Activated T-cell treated with anti-CD3 and anti-CD28 coated beads, Interleukin-2, amount 50 U/mL, for 4 hours (primary cell): ENCODE results near the gene AP5B1. TPM values are rescaled to one million over a fixed set of nuclear protein-coding genes. Genes with fewer than 3 reads are reported as not detected.
"Not testable (repeated sequence)": the region's sequence is repeated elsewhere in the genome, so short reads cannot be mapped to it uniquely, and the experiment has no call there.

ENCODE experiments used
- ATAC-seq, 2 donors: fragments of 200-7000 bp; cut with Tn5 transposase; one replicate each; pipeline ENCODE4 v1.10.0; 2021
- DNase-seq: peaks from one replicate; pipeline ENCODE4 v3.0.0-alpha.2; 2020
- H3K27me3 Mint-ChIP-seq: one replicate; pipeline ENCODE4 v1.8.0; 2021; ENCODE audit warnings: low read depth, mixed read lengths
- H3K36me3 Mint-ChIP-seq: one replicate; pipeline ENCODE4 v1.8.0; 2022; ENCODE audit warnings: mixed read lengths; ENCODE audit not compliant: insufficient read depth
- H3K4me1 Mint-ChIP-seq: one replicate; pipeline ENCODE4 v1.8.0; 2021; ENCODE audit warnings: low read depth, mixed read lengths
- H3K4me3 Mint-ChIP-seq: one replicate; pipeline ENCODE4 v1.8.0; 2021; ENCODE audit warnings: mild to moderate bottlenecking, moderate library complexity, mixed read lengths
- H3K9me3 Mint-ChIP-seq: one replicate; pipeline ENCODE4 v1.8.0; 2021; ENCODE audit warnings: mixed read lengths
- total RNA-seq, 3 donors: library from RNA; stranded (reverse); gene quantifications; one replicate each; pipeline ENCODE4 v1.2.1, GENCODE V29; 2021

AP5B1 gene
- total RNA-seq, 3 donors from 2014 or later, result 17.3 to 19.4 (median 17.4) TPM

GRCh38 chr11:65736810-65737209 is 44.0 kb downstream of the AP5B1 start:
- Mint-ChIP-seq H3K36me3 (no peaks in the 10 kb centered on the region), H3K27me3 (peaks cover 21% of the 10 kb centered on the region), H3K4me1 (no peaks in the 10 kb centered on the region), H3K9me3 (no peaks in the 10 kb centered on the region), H3K4me3 (no peak overlapping the region)
- ATAC-seq, result no peak
- no peak for DNase-seq

- not testable (repeated sequence) for ATAC-seq, H3K4me3 Mint-ChIP-seq, H3K9me3 Mint-ChIP-seq, H3K4me1 Mint-ChIP-seq, DNase-seq, H3K36me3 Mint-ChIP-seq
- H3K27me3 Mint-ChIP-seq, result peaks cover 19% of the 10 kb centered on the region
Observed at GRCh38 chr11:65735111-65735510, 45.7 kb downstream of the AP5B1 start.

GRCh38 chr11:65730461-65730860 is 50.3 kb downstream of the AP5B1 start:
- DNase-seq (no peak), ATAC-seq (no peak)
- Mint-ChIP-seq H3K4me3 (no peak overlapping the region), H3K9me3 (no peaks in the 10 kb centered on the region), H3K36me3 (no peaks in the 10 kb centered on the region), H3K27me3 (peaks cover 18% of the 10 kb centered on the region), H3K4me1 (no peaks in the 10 kb centered on the region)

GRCh38 chr11:65727865-65728264 is 52.9 kb downstream of the AP5B1 start:
- Mint-ChIP-seq H3K4me1 (no peaks in the 10 kb centered on the region), H3K27me3 (peaks cover 13% of the 10 kb centered on the region), H3K9me3 (no peaks in the 10 kb centered on the region), H3K4me3 (no peak overlapping the region), H3K36me3 (no peaks in the 10 kb centered on the region)
- no peak for ATAC-seq
- no peak for DNase-seq

GRCh38 chr11:65726660-65727059 is 54.1 kb downstream of the AP5B1 start:
- H3K9me3 Mint-ChIP-seq, result no peaks in the 10 kb centered on the region
- no peaks in the 10 kb centered on the region for H3K36me3 Mint-ChIP-seq
- no peaks in the 10 kb centered on the region for H3K4me1 Mint-ChIP-seq
- no peak overlapping the region for H3K4me3 Mint-ChIP-seq
- H3K27me3 Mint-ChIP-seq, result peaks cover 7% of the 10 kb centered on the region
- no peak for DNase-seq
- no peak for ATAC-seq

Other genes starting within 250 kb of the AP5B1 start
- gene LTBP3, start 222.6 kb downstream of the AP5B1 start, total RNA-seq, result 10 to 100 TPM; 33.1 to 40.8 (median 40.1) TPM
- gene ZNRD2, start 210.5 kb downstream of the AP5B1 start, total RNA-seq, result 100 to 1,000 TPM; 120 to 148 (median 136) TPM
- gene FAM89B, start 208.4 kb downstream of the AP5B1 start, total RNA-seq, result 10 to 100 TPM; 27.4 to 32.0 (median 28.6) TPM
- gene EHBP1L1, start 204.9 kb downstream of the AP5B1 start, total RNA-seq, result 10 to 100 TPM; 59.8 to 84.9 (median 80.1) TPM
- 1 to 10 TPM; 1.4 to 2.1 (median 1.4) TPM for gene KCNK7, start 185.2 kb downstream of the AP5B1 start, total RNA-seq
- gene MAP3K11, start 166.8 kb downstream of the AP5B1 start, total RNA-seq, result 10 to 100 TPM; 71.8 to 87.1 (median 74.3) TPM
- 10 to 100 TPM; 55.8 to 59.7 (median 59.5) TPM for gene PCNX3, start 165.2 kb downstream of the AP5B1 start, total RNA-seq
- gene SIPA1, start 142.9 kb downstream of the AP5B1 start, total RNA-seq, result 100 to 1,000 TPM in 1 of 3 donors, 10 to 100 TPM in 2; 80.0 to 101 (median 95.4) TPM
- gene RELA, start 118.1 kb downstream of the AP5B1 start, total RNA-seq, result 100 to 1,000 TPM; 108 to 118 (median 111) TPM
- gene KAT5, start 68.7 kb downstream of the AP5B1 start, total RNA-seq, result 10 to 100 TPM; 81.7 to 96.5 (median 85.1) TPM
- gene RNASEH2C, start 60.2 kb downstream of the AP5B1 start, total RNA-seq, result 100 to 1,000 TPM in 2 of 3 donors, 10 to 100 TPM in 1; 95.6 to 122 (median 115) TPM
- under 1 TPM in 2 of 3 donors, not detected in 1; 0.05 TPM for gene OVOL1, start 6.1 kb upstream of the AP5B1 start, total RNA-seq
- gene SNX32, start 53.0 kb upstream of the AP5B1 start, total RNA-seq, result 1 to 10 TPM in 1 of 3 donors, under 1 TPM in 2; 0.52 to 1.4 (median 0.56) TPM
- gene CFL1, start 77.2 kb upstream of the AP5B1 start, total RNA-seq, result 1,000 to 10,000 TPM in 1 of 3 donors, 100 to 1,000 TPM in 2; 944 to 1,135 (median 977) TPM
- 10 to 100 TPM; 60.8 to 72.9 (median 60.8) TPM for gene MUS81, start 79.5 kb upstream of the AP5B1 start, total RNA-seq
- 1 to 10 TPM; 1.0 to 2.9 (median 2.0) TPM for gene EFEMP2, start 91.8 kb upstream of the AP5B1 start, total RNA-seq
- 10 to 100 TPM in 2 of 3 donors, 1 to 10 TPM in 1; 8.4 to 12.3 (median 11.2) TPM for gene CTSW, start 98.9 kb upstream of the AP5B1 start, total RNA-seq
- 10 to 100 TPM; 72.8 to 86.1 (median 83.9) TPM for gene FIBP, start 107.5 kb upstream of the AP5B1 start, total RNA-seq
- gene CCDC85B, start 109.7 kb upstream of the AP5B1 start, total RNA-seq, result 100 to 1,000 TPM in 1 of 3 donors, 10 to 100 TPM in 2; 77.8 to 116 (median 95.6) TPM
- 10 to 100 TPM; 75.6 to 77.2 (median 76.9) TPM for gene FOSL1, start 119.4 kb upstream of the AP5B1 start, total RNA-seq
- 10 to 100 TPM; 13.9 to 15.4 (median 14.0) TPM for gene C11orf68, start 138.1 kb upstream of the AP5B1 start, total RNA-seq
- 100 to 1,000 TPM in 2 of 3 donors, 10 to 100 TPM in 1; 96.1 to 118 (median 106) TPM for gene DRAP1, start 138.4 kb upstream of the AP5B1 start, total RNA-seq
- gene TSGA10IP, start 164.5 kb upstream of the AP5B1 start, total RNA-seq, result not detected
- gene SART1, start 180.8 kb upstream of the AP5B1 start, total RNA-seq, result 100 to 1,000 TPM in 2 of 3 donors, 10 to 100 TPM in 1; 90.8 to 105 (median 100) TPM
- 10 to 100 TPM; 71.4 to 76.9 (median 76.0) TPM for gene EIF1AD, start 221.2 kb upstream of the AP5B1 start, total RNA-seq
- gene BANF1, start 221.5 kb upstream of the AP5B1 start, total RNA-seq, result 100 to 1,000 TPM; 286 to 337 (median 326) TPM
- gene CST6, start 231.0 kb upstream of the AP5B1 start, total RNA-seq, result 1 to 10 TPM in 1 of 3 donors, under 1 TPM in 2; 0.38 to 1.0 (median 0.45) TPM
- gene CATSPER1, start 245.5 kb upstream of the AP5B1 start, total RNA-seq, result not detected